Vagina (tissue), 2 donors: ENCODE data around the gene CLDND2. TPM values are rescaled to one million over a fixed set of nuclear protein-coding genes. Genes with fewer than 3 reads are reported as not detected.

Experiments
- DNase-seq, 2 donors: peaks; one replicate each; pipeline ENCODE4 v3.0.0-alpha.2; 2017; ENCODE audit errors: extremely low spot score in 2 of 2
- H3K27ac ChIP-seq: fragments of 200-600 bp; sonication (generic); one replicate; pipeline ENCODE4 v1.5.1; 2019
- H3K27me3 ChIP-seq: fragments of 200-600 bp; sonication (generic); one replicate; pipeline ENCODE4 v1.5.1; 2019
- H3K36me3 ChIP-seq, 2 donors: fragments of 200-600 bp; sonication (generic); one replicate each; pipeline ENCODE4 v1.5.1; 2017 to 2019
- H3K4me1 ChIP-seq: fragments of 200-600 bp; sonication (generic); one replicate; pipeline ENCODE4 v1.5.1; 2019
- H3K4me3 ChIP-seq, 2 donors: fragments of 200-600 bp; sonication (generic); 1 replicate in 1 of 2; 2 replicates in 1 of 2; pipeline ENCODE4 v1.5.1; 2016 to 2019
- H3K9me3 ChIP-seq: fragments of 200-600 bp; sonication (generic); one replicate; pipeline ENCODE4 v1.5.1; 2019
- CTCF ChIP-seq, 3 experiments: fragments of 450-650 bp in 2 of 3; fragments of 200-600 bp in 1 of 3; sonication (generic) in 1 of 3; IDR thresholded peaks; one replicate each; pipeline ENCODE4 v1.5.1; 2017 to 2019; ENCODE audit warnings: antibody characterized with exemption in 3 of 3, mild to moderate bottlenecking in 2 of 3, moderate library complexity in 2 of 3
- POLR2A ChIP-seq, 2 donors: fragments of 450-650 bp; IDR thresholded peaks; one replicate each; pipeline ENCODE4 v1.6.1; 2017; ENCODE audit warnings: antibody characterized with exemption in 2 of 2, mild to moderate bottlenecking in 2 of 2, moderate library complexity in 2 of 2
- POLR2AphosphoS5 ChIP-seq, 2 donors: sonication (generic); formaldehyde crosslinking; IDR thresholded peaks; one replicate each; pipeline ENCODE4 v1.9.0; 2017; ENCODE audit warnings: antibody characterized with exemption in 2 of 2, mild to moderate bottlenecking in 2 of 2, low read depth in 1 of 2; ENCODE audit not compliant: insufficient read depth in 1 of 2
- intact Hi-C: fragments of 100-400 bp; cut with DNase I; formaldehyde crosslinking; loops from one replicate; pipeline ENCODE4 v1.15.1; 2023
- total RNA-seq: library from RNA; depleted of rRNA; stranded (reverse); fragments of >200 nt; gene quantifications from one replicate; pipeline ENCODE4 v1.2.3, GENCODE V29; 2016

CLDND2 gene
- total RNA-seq, 1 donor from 2014 or later: not detected

GRCh38 chr19:51351266-51351990, 17.4 kb downstream of the CLDND2 start:
- Histone ChIP-seq H3K4me1 (peaks cover 8% of the 10 kb centered on the region), H3K27me3 (no peaks in the 10 kb centered on the region), H3K27ac (peak overlapping the region; percentile 26), H3K9me3 (no peaks in the 10 kb centered on the region), H3K4me3 (no peak overlapping the region), H3K36me3 (peaks cover 0 to 17% of the 10 kb centered on the region in 2 donors)
- no peak for TF ChIP-seq POLR2A (IDR thresholded peaks at IDR 0.05)
- TF ChIP-seq CTCF (IDR thresholded peaks at IDR 0.05): no peak
- no peak for TF ChIP-seq POLR2AphosphoS5 (IDR thresholded peaks at IDR 0.05; ENCODE audit: insufficient read depth in 1 of 2, low read depth in 1 of 2)
- intact Hi-C loops: no loop called here
- no peak for DNase-seq

GRCh38 chr19:51347209-51347928, 21.4 kb downstream of the CLDND2 start:
- Histone ChIP-seq H3K27ac (no peak overlapping the region), H3K36me3 (peaks cover 0 to 24% of the 10 kb centered on the region in 2 donors)
- intact Hi-C loops: no loop called here

GRCh38 chr19:51346742-51347141, 22.1 kb downstream of the CLDND2 start:
- H3K4me1 ChIP-seq: no peaks in the 10 kb centered on the region
- intact Hi-C loops: no loop called here
- no peak overlapping the region for H3K4me3 ChIP-seq
- TF ChIP-seq POLR2A (IDR thresholded peaks at IDR 0.05): no peak
- TF ChIP-seq CTCF (IDR thresholded peaks at IDR 0.05): no peak
- TF ChIP-seq POLR2AphosphoS5 (IDR thresholded peaks at IDR 0.05; ENCODE audit: insufficient read depth in 1 of 2, low read depth in 1 of 2): no peak
- no peak for DNase-seq
- no peak overlapping the region for H3K27ac ChIP-seq
- peaks cover 0 to 24% of the 10 kb centered on the region in 2 donors for H3K36me3 ChIP-seq
- H3K9me3 ChIP-seq: no peaks in the 10 kb centered on the region
- H3K27me3 ChIP-seq: no peaks in the 10 kb centered on the region

More at GRCh38 chr19:51347209-51347928, 21.4 kb downstream of the CLDND2 start:
- no peak for DNase-seq
- no peaks in the 10 kb centered on the region for H3K9me3 ChIP-seq
- H3K4me1 ChIP-seq: no peaks in the 10 kb centered on the region
- H3K4me3 ChIP-seq: no peak overlapping the region
- H3K27me3 ChIP-seq: no peaks in the 10 kb centered on the region
- TF ChIP-seq POLR2AphosphoS5 (IDR thresholded peaks at IDR 0.05; ENCODE audit: insufficient read depth in 1 of 2, low read depth in 1 of 2) (no peak), POLR2A (IDR thresholded peaks at IDR 0.05) (no peak)

GRCh38 chr19:51345076-51345620, 23.7 kb downstream of the CLDND2 start:
- DNase-seq: no peak
- H3K4me1 ChIP-seq: peaks cover 10% of the 10 kb centered on the region
- no peaks in the 10 kb centered on the region for H3K27me3 ChIP-seq
- H3K9me3 ChIP-seq: no peaks in the 10 kb centered on the region
- intact Hi-C loops: no loop called here
- TF ChIP-seq CTCF (IDR thresholded peaks at IDR 0.05) (no peak), POLR2AphosphoS5 (IDR thresholded peaks at IDR 0.05; ENCODE audit: insufficient read depth in 1 of 2, low read depth in 1 of 2) (no peak)
- no peak overlapping the region for H3K4me3 ChIP-seq
- peaks cover 0 to 24% of the 10 kb centered on the region in 2 donors for H3K36me3 ChIP-seq
- no peak overlapping the region for H3K27ac ChIP-seq

GRCh38 chr19:51342631-51343569, 25.9 kb downstream of the CLDND2 start:
- no peak for DNase-seq
- Histone ChIP-seq H3K27me3 (no peaks in the 10 kb centered on the region), H3K9me3 (no peaks in the 10 kb centered on the region), H3K4me3 (no peak overlapping the region), H3K27ac (no peak overlapping the region), H3K4me1 (peaks cover 21% of the 10 kb centered on the region), H3K36me3 (peaks cover 0 to 12% of the 10 kb centered on the region in 2 donors)
- intact Hi-C loops: no loop called here
- no peak for TF ChIP-seq POLR2AphosphoS5 (IDR thresholded peaks at IDR 0.05; ENCODE audit: insufficient read depth in 1 of 2, low read depth in 1 of 2)
